Smooth muscle cell (in vitro differentiated cells): Measurements from ENCODE around the gene ALPG. TPM values are rescaled to one million over a fixed set of nuclear protein-coding genes. Genes with fewer than 3 reads are reported as not detected.
"Not testable (repeated sequence)": the region's sequence is repeated elsewhere in the genome, so short reads cannot be mapped to it uniquely, and the experiment has no call there.

Experiments
- DNase-seq: peaks from one replicate; lab custom pipeline; 2025; ENCODE audit not compliant: unreplicated experiment; lab: John Stamatoyannopoulos, UW
- H2AFZ ChIP-seq: fragments of 200-600 bp; sonication (generic); 2 replicates; pipeline ENCODE4 v1.6.0; 2016; ENCODE audit warnings: antibody characterized with exemption, low read depth, mild to moderate bottlenecking
- H3F3A ChIP-seq: fragments of 200-600 bp; sonication (generic); 2 replicates; pipeline ENCODE4 v1.6.0; 2017; ENCODE audit warnings: antibody characterized with exemption, low read depth
- H3K27ac ChIP-seq: fragments of 200-600 bp; sonication (generic); 2 replicates; pipeline ENCODE4 v1.5.1; 2016; ENCODE audit warnings: low read depth, mild to moderate bottlenecking
- H3K27me3 ChIP-seq: fragments of 200-600 bp; sonication (generic); 2 replicates; pipeline ENCODE4 v1.6.1; 2016; ENCODE audit warnings: low read depth, mild to moderate bottlenecking
- H3K36me3 ChIP-seq: fragments of 200-600 bp; sonication (generic); 2 replicates; pipeline ENCODE4 v1.5.1; 2016; ENCODE audit warnings: low read depth
- H3K4me1 ChIP-seq: fragments of 200-600 bp; sonication (generic); 2 replicates; pipeline ENCODE4 v1.5.1; 2016; ENCODE audit warnings: low read depth
- H3K4me2 ChIP-seq: fragments of 200-600 bp; sonication (generic); 2 replicates; pipeline ENCODE4 v1.6.0; 2016; ENCODE audit warnings: mild to moderate bottlenecking
- H3K4me3 ChIP-seq: fragments of 200-600 bp; sonication (generic); 2 replicates; pipeline ENCODE4 v1.5.1; 2016; ENCODE audit warnings: mild to moderate bottlenecking
- H3K79me2 ChIP-seq: fragments of 200-600 bp; sonication (generic); 2 replicates; pipeline ENCODE4 v1.6.0; 2016; ENCODE audit warnings: low read depth, mild to moderate bottlenecking
- H3K9ac ChIP-seq: fragments of 200-600 bp; sonication (generic); 2 replicates; pipeline ENCODE4 v1.6.0; 2016; ENCODE audit warnings: low read depth
- H3K9me3 ChIP-seq: fragments of 200-600 bp; sonication (generic); replicated peaks from 2 replicates; pipeline ENCODE4 v1.5.1; 2016; ENCODE audit warnings: low read depth
- H4K20me1 ChIP-seq: fragments of 200-600 bp; sonication (generic); 2 replicates; pipeline ENCODE4 v1.6.0; 2016; ENCODE audit warnings: low read depth
- CTCF ChIP-seq: fragments of 200-600 bp; sonication (generic); IDR thresholded peaks from 2 replicates; pipeline ENCODE4 v1.5.1; 2017; ENCODE audit warnings: borderline replicate concordance, mild to moderate bottlenecking, antibody characterized with exemption; ENCODE audit not compliant: insufficient read depth, poor library complexity, severe bottlenecking
- WGBS: methylation state at CpG from one replicate; pipeline ENCODE4 v1.1.7; 2016; ENCODE audit warnings: low lambda C conversion rate; 5-methylcytosine and 5-hydroxymethylcytosine counted together
- polyA plus RNA-seq: library from polyadenylated mRNA; unstranded; fragments of >200 nt; fragmentation: Nextera tagmentation; extraction: Ambion mirVana; gene quantifications from 2 replicates; pipeline ENCODE4 v1.2.1, GENCODE V29; 2016
- total RNA-seq: library from RNA; depleted of rRNA; stranded (reverse); fragments of >200 nt; gene quantifications from 2 replicates; pipeline ENCODE4 v1.2.3, GENCODE V29; 2014

Gene ALPG
- total and polyA plus RNA-seq, 2 experiments from 2014 or later, result not detected

- H3K4me3 ChIP-seq, result no peak overlapping the region
- no peak overlapping the region for H2AFZ ChIP-seq
- no peaks in the 10 kb centered on the region for H3K4me1 ChIP-seq
- H3K9me3 ChIP-seq, result no peaks in the 10 kb centered on the region
- WGBS, result 91% methylated on average over 20 of the region's 22 CpGs
- no peaks in the 10 kb centered on the region for H3F3A ChIP-seq
- peak; percentile 43 for TF ChIP-seq CTCF
- no peaks in the 10 kb centered on the region for H4K20me1 ChIP-seq
- no peak overlapping the region for H3K27ac ChIP-seq
- H3K27me3 ChIP-seq, result no peaks in the 10 kb centered on the region
- no peak overlapping the region for H3K4me2 ChIP-seq
- H3K9ac ChIP-seq, result no peak overlapping the region
- H3K36me3 ChIP-seq, result no peaks in the 10 kb centered on the region
- DNase-seq, result no peak
- no peaks in the 10 kb centered on the region for H3K79me2 ChIP-seq
Measured at GRCh38 chr2:232438951-232439757, 32.5 kb downstream of the ALPG start.

GRCh38 chr2:232439758-232440135, 33.1 kb downstream of the ALPG start:
- Histone ChIP-seq H2AFZ (no peak overlapping the region), H4K20me1 (no peaks in the 10 kb centered on the region), H3K9me3 (no peaks in the 10 kb centered on the region), H3F3A (no peaks in the 10 kb centered on the region), H3K4me2 (no peak overlapping the region), H3K79me2 (no peaks in the 10 kb centered on the region), H3K27me3 (no peaks in the 10 kb centered on the region), H3K4me1 (no peaks in the 10 kb centered on the region), H3K36me3 (no peaks in the 10 kb centered on the region), H3K27ac (no peak overlapping the region), H3K4me3 (no peak overlapping the region), H3K9ac (no peak overlapping the region)
- 100% methylated on average over 1 of the region's 5 CpGs for WGBS
- DNase-seq, result no peak
- TF ChIP-seq CTCF, result peak; percentile 25

GRCh38 chr2:232440220-232441018, 33.8 kb downstream of the ALPG start:
- TF ChIP-seq CTCF, result peak; percentile 84
- not testable (repeated sequence) for H3K27ac ChIP-seq, H3K4me1 ChIP-seq, H3K9ac ChIP-seq, H3K27me3 ChIP-seq, H3K79me2 ChIP-seq, H3K4me3 ChIP-seq, H2AFZ ChIP-seq, H3K36me3 ChIP-seq, H3K4me2 ChIP-seq, H3K9me3 ChIP-seq, H3F3A ChIP-seq, H4K20me1 ChIP-seq
- DNase-seq, result peak; percentile 65
- WGBS, result 24% methylated on average over 13 of the region's 16 CpGs
